ENCODE measurements around the gene FTO. TPM values are rescaled to one million over a fixed set of nuclear protein-coding genes. Genes with fewer than 3 reads are reported as not detected.

The FTO gene
- total and polyA plus RNA-seq, 2 of the 13 experiments (the other 11 are each of a cell fraction or from before 2014, with no cell fraction given) = 41.6 to 55.8 TPM

GRCh38 chr16:54180421-54181359 lies 476.7 kb downstream of the FTO start (continued):
- TF ChIP-seq ZNF687 (CRISPR knock-in tag; IDR thresholded peaks at IDR 0.05) (no peak), SMARCC2 (IDR thresholded peaks at IDR 0.05) (no peak), MAFK (conservative IDR thresholded peaks at IDR 0.05 in 1 of 2, IDR thresholded peaks at IDR 0.05 in 1 of 2; ENCODE audit: low read length in 2 of 2) (no peak), ETS1 (CRISPR knock-in tag; IDR thresholded peaks at IDR 0.05) (no peak), RERE (CRISPR knock-in tag; IDR thresholded peaks at IDR 0.05; ENCODE audit: low read depth) (peak; percentile 41; the same call in 1 of the 2 replicates), RORA (CRISPR knock-in tag; IDR thresholded peaks at IDR 0.05) (0 out of 2 replicates have a peak, but pooled peaks have one; percentile 36), CREB1 (IDR thresholded peaks at IDR 0.05) (no peak), CREB1 (CRISPR knock-in tag; IDR thresholded peaks at IDR 0.05) (peak; percentile 73), FIP1L1 (IDR thresholded peaks at IDR 0.05; ENCODE audit: borderline replicate concordance, insufficient read depth, low read depth, low read length) (no peak), SKI (IDR thresholded peaks at IDR 0.05; ENCODE audit: partially characterized antibody) (peak; percentile 46), ZNF816 (CRISPR knock-in tag; IDR thresholded peaks at IDR 0.05; ENCODE audit: borderline replicate concordance) (no peak), HOXD1 (CRISPR knock-in tag; IDR thresholded peaks at IDR 0.05) (no peak), ZNF878 (CRISPR knock-in tag; IDR thresholded peaks at IDR 0.05) (peak; percentile 55; the same call in 1 of the 2 replicates), ZNF431 (CRISPR knock-in tag; IDR thresholded peaks at IDR 0.05; ENCODE audit: borderline replicate concordance, low read depth) (no peak)
